Endothelial cell of umbilical vein (primary cell): Measurements from ENCODE around the gene CNTN6. TPM values are rescaled to one million over a fixed set of nuclear protein-coding genes. Genes with fewer than 3 reads are reported as not detected.
"Not testable (repeated sequence)": the region's sequence is repeated elsewhere in the genome, so short reads cannot be mapped to it uniquely, and the experiment has no call there.

Source experiments
- BruUV-seq: library from RNA; stranded (reverse); fragments of 400-500 nt; replicated peaks from 2 replicates; lab custom pipeline; 2021; lab: Mats Ljungman, UMichigan
- CTCF ChIA-PET: fragments of 300-600, 350-600 bp; sonication (Branson Sonifier 250); formaldehyde crosslinking; loops from one replicate; lab custom pipeline; 2021; ENCODE audit warnings: antibody characterized with exemption, inconsistent platforms; lab: Charles Lee
- POLR2A ChIA-PET: fragments of 300-600, 350-600 bp; sonication (Branson Sonifier 250); formaldehyde crosslinking; loops from one replicate; lab custom pipeline; 2021; ENCODE audit warnings: antibody characterized with exemption, inconsistent platforms; lab: Charles Lee
- DNase-seq: peaks from one replicate; pipeline ENCODE4 v3.0.0-alpha.2; 2011; ENCODE audit warnings: low read depth, low spot score
- FAIRE-seq: peaks from 2 replicates; lab custom pipeline; 2011; peaks lifted over from hg19 to GRCh38; lab: Jason Lieb, UNC
- H2AFZ ChIP-seq: 2 replicates; pipeline ENCODE4 v1.6.0; 2012; ENCODE audit warnings: low read depth, low read length, control low read depth, inconsistent platforms
- H3K27ac ChIP-seq: 2 replicates; pipeline ENCODE4 v1.5.1; 2011; ENCODE audit warnings: low read depth, mild to moderate bottlenecking, control low read depth, low read length, moderate library complexity; ENCODE audit not compliant: insufficient read depth
- H3K27me3 ChIP-seq, 2 experiments: 2 replicates each; pipeline versions ENCODE4 v1.6.0 to v1.6.1; 2011; ENCODE audit warnings: low read length in 2 of 2, mixed read lengths in 1 of 2; ENCODE audit not compliant: control insufficient read depth in 2 of 2, insufficient read depth in 2 of 2
- H3K36me3 ChIP-seq, 2 experiments: 2 replicates in 1 of 2; 3 replicates in 1 of 2; pipeline ENCODE4 v1.5.1; 2011; ENCODE audit warnings: low read length in 2 of 2, mild to moderate bottlenecking in 1 of 2, moderate library complexity in 1 of 2; ENCODE audit not compliant: control insufficient read depth in 2 of 2, insufficient read depth in 2 of 2; ENCODE audit errors: extremely low read depth in 1 of 2
- H3K4me1 ChIP-seq: 3 replicates; pipeline ENCODE4 v1.5.1; 2011; ENCODE audit warnings: mild to moderate bottlenecking, low read length; ENCODE audit not compliant: control insufficient read depth, insufficient read depth; ENCODE audit errors: extremely low read depth
- H3K4me2 ChIP-seq: 2 replicates; pipeline ENCODE4 v1.6.1; 2011; ENCODE audit warnings: low read length, control low read depth, mixed read lengths; ENCODE audit not compliant: insufficient read depth
- H3K4me3 ChIP-seq, 3 experiments: fragments of 200-600 bp in 1 of 3; sonication (generic), shearing (Covaris generic) in 1 of 3; replicated peaks in 1 of 3; 2 replicates each; pipeline ENCODE4 v1.5.1; 2011 to 2016; ENCODE audit warnings: control low read depth in 3 of 3, low read length in 3 of 3, mild to moderate bottlenecking in 2 of 3, inconsistent platforms in 1 of 3, low read depth in 1 of 3, moderate library complexity in 1 of 3; ENCODE audit not compliant: insufficient read depth in 1 of 3
- H3K79me2 ChIP-seq: 2 replicates; pipeline ENCODE4 v1.6.0; 2012; ENCODE audit warnings: low read length, inconsistent platforms; ENCODE audit not compliant: control insufficient read depth, insufficient read depth
- H3K9ac ChIP-seq: replicated peaks from 2 replicates; pipeline ENCODE3; 2011; ENCODE audit warnings: low read length, control low read depth; ENCODE audit not compliant: insufficient read depth; ENCODE audit errors: extremely low read depth
- H3K9me1 ChIP-seq: replicated peaks from 3 replicates; pipeline ENCODE4 v1.6.0; 2011; ENCODE audit warnings: mild to moderate bottlenecking, low read length; ENCODE audit not compliant: control insufficient read depth, insufficient read depth; ENCODE audit errors: extremely low read depth
- H3K9me3 ChIP-seq: replicated peaks from 2 replicates; pipeline ENCODE4 v1.5.1; 2012; ENCODE audit warnings: low read length, inconsistent platforms; ENCODE audit not compliant: control insufficient read depth, insufficient read depth
- H4K20me1 ChIP-seq: replicated peaks from 2 replicates; pipeline ENCODE3; 2011; ENCODE audit warnings: mild to moderate bottlenecking, low read length; ENCODE audit not compliant: control insufficient read depth, insufficient read depth; ENCODE audit errors: extremely low read depth
- CTCF ChIP-seq, 2 donors: IDR thresholded peaks; 1 replicate in 1 of 2; 2 replicates in 1 of 2; pipeline ENCODE4 v1.5.1; 2011; ENCODE audit warnings: low read length in 2 of 2, mild to moderate bottlenecking in 2 of 2, moderate library complexity in 2 of 2, control low read depth in 1 of 2, inconsistent platforms in 1 of 2, low read depth in 1 of 2; ENCODE audit not compliant: insufficient read depth in 1 of 2; ENCODE audit errors: extremely low read depth in 1 of 2
- EZH2 ChIP-seq: IDR thresholded peaks from 2 replicates; pipeline ENCODE4 v1.6.1; 2012; ENCODE audit warnings: borderline replicate concordance, low read depth, mild to moderate bottlenecking, moderate library complexity, low read length, inconsistent platforms; ENCODE audit not compliant: severe bottlenecking
- FOS ChIP-seq: IDR thresholded peaks from 2 replicates; pipeline ENCODE4 v1.6.1; 2011; ENCODE audit warnings: mild to moderate bottlenecking, low read length, moderate library complexity, borderline replicate concordance; ENCODE audit not compliant: insufficient read depth
- GATA2 ChIP-seq: IDR thresholded peaks from 2 replicates; pipeline ENCODE4 v1.7.0; 2011; ENCODE audit warnings: low read depth, mild to moderate bottlenecking, moderate library complexity, mixed read lengths, low read length; ENCODE audit not compliant: insufficient read length, insufficient read depth
- JUN ChIP-seq: IDR thresholded peaks from 2 replicates; pipeline ENCODE4 v1.6.1; 2011; ENCODE audit warnings: borderline replicate concordance, low read depth; ENCODE audit not compliant: insufficient read length, insufficient read depth
- MAX ChIP-seq: IDR thresholded peaks from 2 replicates; pipeline ENCODE4 v1.6.1; 2011; ENCODE audit not compliant: insufficient read depth, insufficient read length
- MYC ChIP-seq: IDR thresholded peaks from one replicate; pipeline ENCODE4 v1.6.1; 2011; ENCODE audit warnings: mild to moderate bottlenecking, low read depth, low read length
- POLR2A ChIP-seq: IDR thresholded peaks from 2 replicates; pipeline ENCODE4 v1.6.1; 2012; ENCODE audit warnings: low read depth, mild to moderate bottlenecking, control low read depth, low read length
- POLR2AphosphoS5 ChIP-seq: IDR thresholded peaks from 2 replicates; pipeline ENCODE4 v1.6.1; 2012; ENCODE audit warnings: low read depth, mild to moderate bottlenecking, control low read depth, low read length, moderate library complexity; ENCODE audit not compliant: insufficient read depth
- dilution Hi-C: fragments of 300-500 bp; cut with MboI; formaldehyde crosslinking; loops from one replicate; pipeline ENCODE4 v1.15.0; 2019; ENCODE audit warnings: low sequenced_read_pairs; ENCODE audit not compliant: extremely low pct_ligation_motif_present
- intact Hi-C: fragments of 100-400 bp; cut with micrococcal nuclease; formaldehyde crosslinking; loops from one replicate; pipeline ENCODE4 v1.10.0; 2022
- polyA plus RNA-seq, 4 experiments: library from polyadenylated mRNA; depleted of rRNA in 3 of 4; stranded (reverse) in 3 of 4; unstranded in 1 of 4; fragments of >200 nt; gene quantifications; 2 replicates each; pipeline versions ENCODE4 v1.2.1 to v1.2.3, GENCODE V29; 2011 to 2012; ENCODE audit warnings: missing spikeins in 1 of 4
- total RNA-seq: library from RNA; stranded (reverse); gene quantifications from 2 replicates; pipeline ENCODE4 v1.2.3, GENCODE V29; 2021

The CNTN6 gene
- total and polyA plus RNA-seq, 2 donors (not counting 3 experiments of a cell fraction or from before 2014, with no cell fraction given): not detected

- DNase-seq, H3K4me2 ChIP-seq, BruUV-seq, H3K9me3 ChIP-seq, H3K27me3 ChIP-seq, H3K4me1 ChIP-seq, H3K27ac ChIP-seq, CTCF ChIA-PET, FAIRE-seq, H2AFZ ChIP-seq, intact Hi-C loops, H3K9me1 ChIP-seq, H3K79me2 ChIP-seq, H3K9ac ChIP-seq, POLR2A ChIA-PET, dilution Hi-C loops, H4K20me1 ChIP-seq, H3K4me3 ChIP-seq, H3K36me3 ChIP-seq: not testable (repeated sequence)
Observed at GRCh38 chr3:1387396-1387905, 294.6 kb downstream of the CNTN6 start.

GRCh38 chr3:1394188-1394587 lies 301.4 kb downstream of the CNTN6 start:
- Histone ChIP-seq H3K27me3 (no peaks in the 10 kb centered on the region), H3K4me3 (no peak overlapping the region), H3K79me2 (no peaks in the 10 kb centered on the region), H4K20me1 (no peaks in the 10 kb centered on the region), H3K36me3 (no peaks in the 10 kb centered on the region), H3K9ac (no peak overlapping the region), H2AFZ (no peak overlapping the region), H3K4me1 (no peaks in the 10 kb centered on the region), H3K27ac (no peak overlapping the region), H3K4me2 (no peak overlapping the region), H3K9me3 (no peaks in the 10 kb centered on the region), H3K9me1 (no peaks in the 10 kb centered on the region)
- POLR2A ChIA-PET: no interaction called here
- no TSS peak for BruUV-seq
- no peak for DNase-seq
- dilution Hi-C loops: no loop called here
- intact Hi-C loops: no loop called here
- TF ChIP-seq GATA2 (no peak), POLR2AphosphoS5 (no peak), FOS (no peak), EZH2 (no peak), POLR2A (no peak), CTCF (IDR thresholded peaks at IDR 0.05; ENCODE audit: extremely low read depth in 1 of 2, insufficient read depth in 1 of 2, low read depth in 1 of 2, low read length in 2 of 2) (no peak), JUN (no peak), MYC (no peak), MAX (no peak)
- no peak for FAIRE-seq
- CTCF ChIA-PET: no interaction called here
